Measurements from ENCODE around the gene HMGA1. TPM values are rescaled to one million over a fixed set of nuclear protein-coding genes. Genes with fewer than 3 reads are reported as not detected.

Gene HMGA1
- total and polyA plus RNA-seq, 2 of the 13 experiments (the other 11 are each of a cell fraction or from before 2014, with no cell fraction given): 117 to 145 TPM

- H3K9me3 ChIP-seq (ENCODE audit: low read length): no peaks in the 10 kb centered on the region
- 67% methylated on average over 13 of the region's 13 CpGs for WGBS (ENCODE audit: low lambda C conversion rate)
- FAIRE-seq: no peak
- peaks cover 5 to 9% of the 10 kb centered on the region in 2 experiments; a peak in 3 of 5 replicates for H3K36me3 ChIP-seq (replicated peaks in 1 of 2; ENCODE audit: control insufficient read depth in 1 of 2, insufficient read depth in 2 of 2, low read length in 2 of 2)
- peak; percentile 47 for TF ChIP-seq CEBPB (IDR thresholded peaks at IDR 0.05; ENCODE audit: borderline replicate concordance, low read depth, low read length)
- no peak for TF ChIP-seq RAD21 (CRISPR knock-in tag; IDR thresholded peaks at IDR 0.05)
- no peak for TF ChIP-seq ATF4 (CRISPR knock-in tag; IDR thresholded peaks at IDR 0.05)
- TF ChIP-seq PHF8 (CRISPR knock-in tag; IDR thresholded peaks at IDR 0.05): no peak
- no peak for TF ChIP-seq NR3C1 (CRISPR knock-in tag; IDR thresholded peaks at IDR 0.05)
- no peak for TF ChIP-seq GFI1 (CRISPR knock-in tag; IDR thresholded peaks at IDR 0.05; ENCODE audit: borderline replicate concordance)
- TF ChIP-seq IKZF1 (IDR thresholded peaks at IDR 0.05): no peak
- TF ChIP-seq SOX5 (CRISPR knock-in tag; IDR thresholded peaks at IDR 0.05; ENCODE audit: borderline replicate concordance): no peak
- 0 out of 2 replicates have a peak, but pooled peaks have one; percentile 45 for TF ChIP-seq ZBTB33 (CRISPR knock-in tag; IDR thresholded peaks at IDR 0.05)
- no peak for TF ChIP-seq RARG (CRISPR knock-in tag; IDR thresholded peaks at IDR 0.05; ENCODE audit: low read depth)
- no peak for TF ChIP-seq ZNF501 (CRISPR knock-in tag; IDR thresholded peaks at IDR 0.05)
- TF ChIP-seq YY1 (IDR thresholded peaks at IDR 0.05; ENCODE audit: insufficient read depth, insufficient replicate concordance, low read depth, low read length): peak; percentile 0
- TF ChIP-seq ZNF747 (CRISPR knock-in tag; IDR thresholded peaks at IDR 0.05; ENCODE audit: borderline replicate concordance): no peak
- TF ChIP-seq SRSF1 (optimal IDR thresholded peaks at IDR 0.05; ENCODE audit: low read depth, low read length): no peak
- ChIA-PET POLR2A (interaction anchor here (0.7 to 1.7 kb wide), 7 partner anchors 9 to 190 kb away, joined by 4 to 24 read pairs (median 8); partner anchors contain the start of gene NUDT3), CTCF (ENCODE audit: low intra/inter-chr PET ratio, low total read pairs) (no interaction called here)
- peak overlapping the region; percentile 80; the same call in 1 of the 2 replicates for H3K9ac ChIP-seq (ENCODE audit: insufficient read depth, low read depth, low read length)
- peak overlapping the region; percentile 91 for H3K4me2 ChIP-seq (ENCODE audit: low read depth, low read length)
- no peak for DNase-seq (ENCODE audit: low spot score)
- H4K20me1 ChIP-seq (ENCODE audit: insufficient read depth, low read length): no peaks in the 10 kb centered on the region
- peaks cover 31% of the 10 kb centered on the region for H3K4me1 ChIP-seq (ENCODE audit: insufficient read depth, low read length)
- in situ Hi-C loops (cut with HindIII; ENCODE audit: extremely low pct_ligation_motif_present, low pct_unique_long_range_greater_than_20kb) (loop anchor here (25.0 kb wide), 1 partner anchor 376 kb away; no protein-coding TSS in a partner anchor), intact Hi-C loops (cut with micrococcal nuclease; ENCODE audit: unreplicated experiment) (loop anchor here (2.0 kb wide), 1 partner anchor 35 kb away; no protein-coding TSS in a partner anchor)
- TSS peak; percentile 95 for BruUV-seq (replicated peaks)
- no peak for ATAC-seq
- no peak overlapping the region for H3K27ac ChIP-seq (ENCODE audit: extremely low read length, insufficient read depth, low read length)
- H3K27me3 ChIP-seq (ENCODE audit: control insufficient read depth in 1 of 2, insufficient read depth in 2 of 2, low read length in 2 of 2): peaks cover 0 to 2% of the 10 kb centered on the region in 2 experiments; a peak in 3 of 5 replicates
- H2AFZ ChIP-seq (ENCODE audit: low read length): no peak overlapping the region
- peaks cover 25% of the 10 kb centered on the region for H3K79me2 ChIP-seq (ENCODE audit: insufficient read depth, low read length)
- H3K4me3 ChIP-seq (replicated peaks in 1 of 3; ENCODE audit: insufficient read depth in 1 of 3, low read depth in 2 of 3, low read length in 3 of 3): peak overlapping the region; percentile 77 to 91 (median 79); a peak in 4 of 6 replicates
Observed at GRCh38 chr6:34236131-34236442, 586 bp upstream of the HMGA1 start.

Data from HepG2 (cell line).